Sigmoid colon (tissue), 7 donors: ENCODE measurements around the gene CEACAM5. TPM values are rescaled to one million over a fixed set of nuclear protein-coding genes. Genes with fewer than 3 reads are reported as not detected.
"Not testable (repeated sequence)": the region's sequence is repeated elsewhere in the genome, so short reads cannot be mapped to it uniquely, and the experiment has no call there.

Experiments used
- DNase-seq: peaks from one replicate; pipeline ENCODE4 v3.0.0-alpha.2; 2019
- H3K27ac ChIP-seq, 4 donors: fragments of 200-600 bp; sonication (generic); one replicate each; pipeline ENCODE4 v1.5.1; 2016 to 2019; ENCODE audit warnings: mild to moderate bottlenecking in 1 of 4
- H3K27me3 ChIP-seq, 3 donors: fragments of 200-600 bp; sonication (generic); one replicate each; pipeline ENCODE4 v1.5.1; 2019; ENCODE audit warnings: mild to moderate bottlenecking in 1 of 3
- H3K36me3 ChIP-seq, 4 donors: fragments of 200-600 bp; sonication (generic); one replicate each; pipeline ENCODE4 v1.5.1; 2016 to 2019
- H3K4me1 ChIP-seq, 4 donors: fragments of 200-600 bp; sonication (generic); one replicate each; pipeline ENCODE4 v1.5.1; 2017 to 2019
- H3K4me3 ChIP-seq, 4 donors: fragments of 200-600 bp; sonication (generic); one replicate each; pipeline ENCODE4 v1.5.1; 2017 to 2019; ENCODE audit warnings: mild to moderate bottlenecking in 2 of 4, moderate library complexity in 1 of 4
- H3K9me3 ChIP-seq, 4 donors: fragments of 200-600 bp in 3 of 4; sonication (generic) in 3 of 4; one replicate each; pipeline versions ENCODE4 v1.5.1 to v1.6.1; 2013 to 2019
- CTCF ChIP-seq, 4 experiments: fragments of 450-650 bp in 3 of 4; fragments of 200-600 bp in 1 of 4; IDR thresholded peaks; one replicate each; pipeline ENCODE4 v1.5.1; 2016 to 2019; ENCODE audit warnings: antibody characterized with exemption in 4 of 4, mild to moderate bottlenecking in 3 of 4, moderate library complexity in 2 of 4
- EP300 ChIP-seq, 4 donors: sonication (generic); formaldehyde crosslinking; IDR thresholded peaks; one replicate each; pipeline ENCODE4 v1.6.1; 2017; ENCODE audit warnings: antibody characterized with exemption in 4 of 4
- POLR2A ChIP-seq, 2 donors: fragments of 450-650 bp; IDR thresholded peaks; one replicate each; pipeline ENCODE4 v1.6.1; 2016; ENCODE audit warnings: antibody characterized with exemption in 2 of 2, mild to moderate bottlenecking in 2 of 2, moderate library complexity in 2 of 2
- POLR2AphosphoS5 ChIP-seq, 4 donors: sonication (generic); formaldehyde crosslinking; IDR thresholded peaks; one replicate each; pipeline ENCODE4 v1.6.1; 2017; ENCODE audit warnings: antibody characterized with exemption in 4 of 4
- WGBS, 2 donors: extraction: QIAGEN DNeasy Blood & Tissue Kit; methylation state at CpG; one replicate each; pipeline ENCODE4 v1.1.7; 2013; 5-methylcytosine and 5-hydroxymethylcytosine counted together
- intact Hi-C: fragments of 100-400 bp; cut with DNase I; formaldehyde crosslinking; loops from one replicate; pipeline ENCODE4 v1.15.1; 2023
- polyA plus RNA-seq, 3 donors: library from polyadenylated mRNA; stranded (reverse); fragments of 200-250 nt; gene quantifications; one replicate each; pipeline ENCODE4 v1.2.3, GENCODE V29; 2013
- total RNA-seq, 4 donors: library from RNA; depleted of rRNA; stranded (reverse); fragments of >200 nt; gene quantifications; one replicate each; pipeline ENCODE4 v1.1.0, GENCODE V29; 2016
- donor health status: healthy with polysubstance abuse.
- donor health status: Bipolar disorder and iron deficiency.
- donor health status: healthy.

The CEACAM5 gene
- total and polyA plus RNA-seq, 7 donors, result 0.16 to 1,632 (median 87.8) TPM; not detected in 1

GRCh38 chr19:41706741-41707501, 1.5 kb upstream of the CEACAM5 start:
- TF ChIP-seq CTCF (IDR thresholded peaks at IDR 0.05), result peak; percentile 58 to 99 (median 82)
- no peak for TF ChIP-seq POLR2AphosphoS5 (IDR thresholded peaks at IDR 0.05)
- 6 to 13% methylated on average over 26 of the region's 26 CpGs for WGBS, 2 donors
- H3K36me3 ChIP-seq, result no peaks in the 10 kb centered on the region
- H3K27ac ChIP-seq, result no peak overlapping the region
- peak overlapping the region in 1 of 4 donors; percentile 31 for H3K4me3 ChIP-seq
- DNase-seq, result no peak
- peaks cover 0 to 36% (median 12%) of the 10 kb centered on the region in 3 donors for H3K27me3 ChIP-seq
- intact Hi-C loops, result loop anchor here (2.0 kb wide), 2 partner anchors 38 to 48 kb away; partner anchors contain the start of gene CEACAM6
- no peaks in the 10 kb centered on the region for H3K9me3 ChIP-seq
- no peaks in the 10 kb centered on the region for H3K4me1 ChIP-seq

- Histone ChIP-seq H3K27ac (no peak overlapping the region), H3K4me1 (no peaks in the 10 kb centered on the region), H3K36me3 (no peaks in the 10 kb centered on the region), H3K27me3 (peaks cover 0 to 36% (median 12%) of the 10 kb centered on the region in 3 donors), H3K4me3 (no peak overlapping the region), H3K9me3 (no peaks in the 10 kb centered on the region)
- 21 to 47% methylated on average over 5 of the region's 5 CpGs for WGBS, 2 donors
- TF ChIP-seq POLR2AphosphoS5 (IDR thresholded peaks at IDR 0.05) (no peak), EP300 (IDR thresholded peaks at IDR 0.05) (no peak), CTCF (IDR thresholded peaks at IDR 0.05) (no peak)
- no peak for DNase-seq
- intact Hi-C loops, result loop anchor here (2.0 kb wide), 2 partner anchors 37 to 47 kb away; partner anchors contain the start of gene CEACAM6
These were observed 969 bp upstream of the CEACAM5 start for GRCh38 chr19:41707502-41707812.

GRCh38 chr19:41707871-41708371, 505 bp upstream of the CEACAM5 start:
- H3K4me3 ChIP-seq, result no peak overlapping the region
- H3K36me3 ChIP-seq, result no peaks in the 10 kb centered on the region
- no peak overlapping the region for H3K27ac ChIP-seq
- TF ChIP-seq POLR2A (IDR thresholded peaks at IDR 0.05) (no peak), EP300 (IDR thresholded peaks at IDR 0.05) (no peak), CTCF (IDR thresholded peaks at IDR 0.05) (no peak), POLR2AphosphoS5 (IDR thresholded peaks at IDR 0.05) (no peak)
- H3K27me3 ChIP-seq, result peaks cover 0 to 36% (median 12%) of the 10 kb centered on the region in 3 donors
- WGBS, 2 donors, result 65 to 87% methylated on average over 5 of the region's 5 CpGs
- DNase-seq, result no peak
- intact Hi-C loops, result loop anchor here (2.0 kb wide), 2 partner anchors 37 to 47 kb away; partner anchors contain the start of gene CEACAM6
- no peaks in the 10 kb centered on the region for H3K4me1 ChIP-seq
- H3K9me3 ChIP-seq, result no peaks in the 10 kb centered on the region

GRCh38 chr19:41709516-41709915, 1.1 kb downstream of the CEACAM5 start:
- H3K9me3 ChIP-seq, H3K4me1 ChIP-seq, H3K4me3 ChIP-seq, DNase-seq, H3K27ac ChIP-seq, intact Hi-C loops, H3K36me3 ChIP-seq: not testable (repeated sequence)
- peaks cover 0 to 31% (median 12%) of the 10 kb centered on the region in 3 donors for H3K27me3 ChIP-seq
- 18 to 66% methylated on average over 8 of the region's 8 CpGs for WGBS, 2 donors

GRCh38 chr19:41709951-41710645, 1.7 kb downstream of the CEACAM5 start:
- TF ChIP-seq POLR2A (IDR thresholded peaks at IDR 0.05) (no peak), EP300 (IDR thresholded peaks at IDR 0.05) (no peak), POLR2AphosphoS5 (IDR thresholded peaks at IDR 0.05) (no peak), CTCF (IDR thresholded peaks at IDR 0.05) (no peak)
- Histone ChIP-seq H3K4me3 (no peak overlapping the region), H3K36me3 (no peaks in the 10 kb centered on the region), H3K4me1 (no peaks in the 10 kb centered on the region), H3K27ac (no peak overlapping the region), H3K27me3 (peaks cover 0 to 33% (median 12%) of the 10 kb centered on the region in 3 donors), H3K9me3 (no peaks in the 10 kb centered on the region)
- intact Hi-C loops, result no loop called here
- no peak for DNase-seq
- WGBS, 2 donors, result 18 to 67% methylated on average over 8 of the region's 8 CpGs
